ENCODE results near the gene NELFCD. TPM values are rescaled to one million over a fixed set of nuclear protein-coding genes. Genes with fewer than 3 reads are reported as not detected.
"Not testable (repeated sequence)": the region's sequence is repeated elsewhere in the genome, so short reads cannot be mapped to it uniquely, and the experiment has no call there.

The NELFCD gene
- total RNA-seq, 3 donors from 2014 or later = 50.1 to 78.7 (median 77.7) TPM

DNA sequence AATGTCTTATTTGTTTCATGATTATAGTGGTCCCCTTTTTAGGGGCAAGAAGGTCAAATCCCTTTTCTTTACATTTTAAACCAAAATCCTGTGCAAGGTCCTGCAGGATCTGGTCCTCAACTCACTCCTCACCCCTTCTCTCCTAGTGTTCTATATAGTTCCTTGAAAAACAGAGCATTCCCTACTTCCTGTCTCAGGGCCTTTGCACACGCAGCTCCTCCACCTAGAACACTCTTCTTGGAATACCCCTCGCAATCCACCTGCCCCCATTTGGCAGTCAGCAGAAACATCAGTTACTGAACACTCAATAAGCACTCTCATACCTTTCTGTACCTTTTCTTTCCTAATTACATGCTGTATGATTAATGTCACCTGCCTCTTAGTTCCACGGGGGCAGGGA is 54.3 kb downstream of the NELFCD start:
- TF ChIP-seq POLR2AphosphoS5 (IDR thresholded peaks at IDR 0.05) (no peak), POLR2A (IDR thresholded peaks at IDR 0.05) (no peak), CTCF (IDR thresholded peaks at IDR 0.05) (no peak)
- Histone ChIP-seq H3K27ac (no peak overlapping the region), H3K4me3 (no peak overlapping the region), H3K27me3 (no peaks in the 10 kb centered on the region), H3K9me3 (no peaks in the 10 kb centered on the region), H3K4me1 (peaks cover 0 to 5% of the 10 kb centered on the region in 2 donors), H3K36me3 (no peaks in the 10 kb centered on the region)
- no peak for DNase-seq (ENCODE audit: low spot score in 2 of 2)
- intact Hi-C loops (cut with DNase I; ENCODE audit: low total_unique reads) = no loop called here

- DNase-seq (ENCODE audit: low spot score in 2 of 2) = no peak
- Histone ChIP-seq H3K4me1 (peaks cover 0 to 4% of the 10 kb centered on the region in 2 donors), H3K27ac (no peak overlapping the region), H3K27me3 (no peaks in the 10 kb centered on the region), H3K9me3 (no peaks in the 10 kb centered on the region), H3K4me3 (no peak overlapping the region), H3K36me3 (no peaks in the 10 kb centered on the region)
- intact Hi-C loops (cut with DNase I; ENCODE audit: low total_unique reads) = no loop called here
- no peak for TF ChIP-seq POLR2A (IDR thresholded peaks at IDR 0.05)
- no peak for TF ChIP-seq CTCF (IDR thresholded peaks at IDR 0.05)
- TF ChIP-seq POLR2AphosphoS5 (IDR thresholded peaks at IDR 0.05) = no peak
Observed at GRCh38 chr20:59037386-59037785, 56.3 kb downstream of the NELFCD start.

- peaks cover 0 to 4% of the 10 kb centered on the region in 2 donors for H3K4me1 ChIP-seq
- no peaks in the 10 kb centered on the region for H3K27me3 ChIP-seq
- no peak overlapping the region for H3K27ac ChIP-seq
- intact Hi-C loops (cut with DNase I; ENCODE audit: low total_unique reads) = no loop called here
- no peaks in the 10 kb centered on the region for H3K9me3 ChIP-seq
- no peaks in the 10 kb centered on the region for H3K36me3 ChIP-seq
- H3K4me3 ChIP-seq = no peak overlapping the region
- DNase-seq (ENCODE audit: low spot score in 2 of 2) = no peak
- TF ChIP-seq CTCF (IDR thresholded peaks at IDR 0.05) (no peak), POLR2A (IDR thresholded peaks at IDR 0.05) (no peak), POLR2AphosphoS5 (IDR thresholded peaks at IDR 0.05) (no peak)
Observed at GRCh38 chr20:59039233-59039632, 58.2 kb downstream of the NELFCD start.

- Histone ChIP-seq H3K9me3 (no peaks in the 10 kb centered on the region), H3K4me3 (no peak overlapping the region), H3K4me1 (peaks cover 0 to 4% of the 10 kb centered on the region in 2 donors), H3K27ac (no peak overlapping the region), H3K36me3 (no peaks in the 10 kb centered on the region), H3K27me3 (no peaks in the 10 kb centered on the region)
- intact Hi-C loops (cut with DNase I; ENCODE audit: low total_unique reads) = loop anchor here (5.0 kb wide), 1 partner anchor 58 kb away; the partner anchor contains the start of gene NELFCD
- TF ChIP-seq CTCF (IDR thresholded peaks at IDR 0.05) = no peak
- no peak for TF ChIP-seq POLR2AphosphoS5 (IDR thresholded peaks at IDR 0.05)
- no peak for TF ChIP-seq POLR2A (IDR thresholded peaks at IDR 0.05)
- no peak for DNase-seq (ENCODE audit: low spot score in 2 of 2)
Observed at GRCh38 chr20:59040667-59041066, 59.6 kb downstream of the NELFCD start.

GRCh38 chr20:59041487-59041886 is 60.4 kb downstream of the NELFCD start:
- intact Hi-C loops (cut with DNase I; ENCODE audit: low total_unique reads) = loop anchor here (5.0 kb wide), 1 partner anchor 59 kb away; the partner anchor contains the start of gene NELFCD
- H3K4me3 ChIP-seq = peak overlapping the region in 2 of 3 donors; percentile 71 to 90
- not testable (repeated sequence) for H3K4me1 ChIP-seq; DNase-seq (ENCODE audit: low spot score in 2 of 2); H3K27me3 ChIP-seq; H3K36me3 ChIP-seq; H3K9me3 ChIP-seq
- peak overlapping the region in 1 of 2 donors; percentile 90 for H3K27ac ChIP-seq
